A673 (cell line): Measurements from ENCODE around the gene FAM177B. TPM values are rescaled to one million over a fixed set of nuclear protein-coding genes. Genes with fewer than 3 reads are reported as not detected.

Experiments used
- BruUV-seq: library from RNA; stranded (reverse); fragments of 400-500 nt; replicated peaks from 2 replicates; lab custom pipeline; 2021; lab: Mats Ljungman, UMichigan
- CTCF ChIA-PET: fragments of 300-600 bp; sonication (Branson Sonifier 250); formaldehyde crosslinking; loops from one replicate; lab custom pipeline; 2022; ENCODE audit warnings: antibody characterized with exemption; lab: Charles Lee
- POLR2A ChIA-PET: fragments of 300-600 bp; sonication (Branson Sonifier 250); formaldehyde crosslinking; loops from one replicate; lab custom pipeline; 2022; ENCODE audit warnings: antibody characterized with exemption; ENCODE audit not compliant: low non-redundant PET; lab: Charles Lee
- DNase-seq: peaks from one replicate; pipeline ENCODE4 v3.0.0-alpha.2; 2015; ENCODE audit warnings: low spot score
- H3K27ac ChIP-seq: fragments of 200-600 bp; sonication (generic); 2 replicates; pipeline ENCODE4 v1.5.1; 2016; ENCODE audit warnings: mixed run types, low read depth, mild to moderate bottlenecking, mixed read lengths, antibody characterized with exemption, low read length; ENCODE audit not compliant: poor library complexity, severe bottlenecking
- H3K27me3 ChIP-seq: fragments of 200-600 bp; sonication (generic); replicated peaks from 2 replicates; pipeline ENCODE4 v1.6.1; 2017; ENCODE audit warnings: mixed run types, low read depth, mild to moderate bottlenecking, mixed read lengths, antibody characterized with exemption, low read length; ENCODE audit not compliant: insufficient read depth, poor library complexity
- H3K36me3 ChIP-seq: fragments of 200-600 bp; sonication (generic); 2 replicates; pipeline ENCODE4 v1.6.1; 2016; ENCODE audit warnings: mixed run types, mild to moderate bottlenecking, mixed read lengths, antibody characterized with exemption, low read length; ENCODE audit not compliant: insufficient read depth, poor library complexity, severe bottlenecking
- H3K4me1 ChIP-seq: fragments of 200-600 bp; sonication (generic); 2 replicates; pipeline ENCODE4 v1.6.1; 2017; ENCODE audit warnings: mixed run types, mild to moderate bottlenecking, mixed read lengths, antibody characterized with exemption, low read length; ENCODE audit not compliant: insufficient read depth, poor library complexity, severe bottlenecking
- H3K4me3 ChIP-seq: fragments of 200-600 bp; sonication (generic); 2 replicates; pipeline ENCODE4 v1.5.1; 2016; ENCODE audit warnings: low read depth, mixed run types, mild to moderate bottlenecking, mixed read lengths, low read length; ENCODE audit not compliant: poor library complexity, severe bottlenecking
- H3K9me3 ChIP-seq: fragments of 200-600 bp; sonication (generic); 2 replicates; pipeline ENCODE4 v1.6.1; 2016; ENCODE audit warnings: mixed run types, low read depth, mild to moderate bottlenecking, mixed read lengths, antibody characterized with exemption, low read length; ENCODE audit not compliant: poor library complexity, severe bottlenecking
- CTCF ChIP-seq: fragments of 300-800, 200-600 bp; sonication (generic); conservative IDR thresholded peaks from 2 replicates; pipeline ENCODE4 v1.5.1; 2017; ENCODE audit warnings: low read depth, mild to moderate bottlenecking, antibody characterized with exemption, low read length, moderate library complexity, mixed read lengths
- EZH2 ChIP-seq: fragments of 200-600 bp; sonication (generic); IDR thresholded peaks from 2 replicates; pipeline ENCODE4 v1.6.1; 2017; ENCODE audit warnings: borderline replicate concordance, low read depth, mild to moderate bottlenecking, mixed read lengths, antibody characterized with exemption, low read length; ENCODE audit not compliant: poor library complexity, severe bottlenecking
- intact Hi-C: fragments of 100-400 bp; cut with micrococcal nuclease; formaldehyde crosslinking; loops from one replicate; pipeline ENCODE4 v1.10.0; 2022; ENCODE audit not compliant: unreplicated experiment
- total RNA-seq: library from RNA; stranded (reverse); gene quantifications from 2 replicates; pipeline ENCODE4 v1.2.3, GENCODE V29; 2021

The FAM177B gene
- total RNA-seq, 1 experiment from 2014 or later = not detected

DNA sequence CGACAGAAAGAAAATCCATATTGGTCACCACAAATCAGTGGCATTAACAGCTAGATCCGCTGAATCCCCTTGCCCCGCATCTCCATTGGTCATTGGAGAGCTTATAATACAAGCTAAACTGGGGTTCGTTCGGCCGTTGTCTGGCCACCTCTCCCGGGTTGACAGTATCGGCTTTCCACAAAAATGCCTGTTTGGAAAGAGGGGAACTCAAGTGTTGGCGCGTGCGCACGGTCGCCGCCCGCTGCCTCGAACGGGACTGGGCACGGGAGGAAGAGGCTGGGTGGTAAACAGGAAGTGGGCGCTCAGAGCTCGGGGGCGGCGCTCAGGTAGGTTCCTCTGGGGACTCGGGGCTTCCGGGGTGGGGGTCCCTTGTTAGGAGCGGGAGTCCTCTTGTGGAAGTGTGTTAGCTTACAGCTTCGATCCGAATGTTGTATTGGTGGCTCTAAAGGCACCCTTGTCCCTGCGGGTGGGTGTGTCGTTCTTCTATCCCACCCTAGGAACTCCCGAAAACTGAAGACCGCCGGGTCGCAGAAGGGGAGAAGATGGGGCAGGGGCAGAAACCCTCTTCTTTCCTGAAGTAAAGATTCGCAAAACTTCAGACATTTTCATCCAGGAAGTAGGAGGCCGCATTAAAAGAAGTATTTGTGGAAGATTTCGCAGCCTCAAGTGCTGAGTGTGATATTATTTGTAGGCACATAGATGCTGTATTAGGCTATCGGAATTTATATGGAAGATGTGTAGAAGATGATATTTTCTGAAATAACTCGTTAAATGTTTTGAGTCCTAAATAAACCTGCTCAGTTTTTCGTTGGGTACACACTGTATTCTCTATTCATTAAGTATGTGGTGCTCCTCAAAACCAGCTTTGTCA lies 23.7 kb upstream of the FAM177B start:
- H3K27me3 ChIP-seq = no peaks in the 10 kb centered on the region
- TSS peak; percentile 49 for BruUV-seq
- no peak for TF ChIP-seq EZH2
- TF ChIP-seq CTCF = no peak
- no peaks in the 10 kb centered on the region for H3K9me3 ChIP-seq
- POLR2A ChIA-PET = interaction anchor here (0.6 kb wide), 1 partner anchor 592 kb away, joined by 4 read pairs; no protein-coding TSS in a partner anchor
- no peaks in the 10 kb centered on the region for H3K36me3 ChIP-seq
- peak overlapping the region; percentile 71 for H3K4me3 ChIP-seq
- CTCF ChIA-PET = interaction anchor here (0.6 kb wide), 1 partner anchor 1031 kb away, joined by 3 read pairs; no protein-coding TSS in a partner anchor
- peak; percentile 98 for DNase-seq
- peaks cover 8% of the 10 kb centered on the region for H3K4me1 ChIP-seq
- H3K27ac ChIP-seq = peak overlapping the region; percentile 99
- intact Hi-C loops = loop anchor here (1.0 to 2.0 kb wide), 2 partner anchors 69 to 248 kb away; no protein-coding TSS in a partner anchor

GRCh38 chr1:222716393-222716792 lies 20.6 kb upstream of the FAM177B start:
- TF ChIP-seq CTCF (no peak), EZH2 (no peak)
- no peaks in the 10 kb centered on the region for H3K27me3 ChIP-seq
- H3K36me3 ChIP-seq = peaks cover 20% of the 10 kb centered on the region
- intact Hi-C loops = no loop called here
- BruUV-seq = no TSS peak
- CTCF ChIA-PET = no interaction called here
- no peak overlapping the region for H3K27ac ChIP-seq
- H3K9me3 ChIP-seq = no peaks in the 10 kb centered on the region
- no peak for DNase-seq
- no peak overlapping the region for H3K4me3 ChIP-seq
- no peaks in the 10 kb centered on the region for H3K4me1 ChIP-seq
- POLR2A ChIA-PET = no interaction called here

- H3K27ac ChIP-seq = no peak overlapping the region
- H3K4me3 ChIP-seq = no peak overlapping the region
- no TSS peak for BruUV-seq
- POLR2A ChIA-PET = no interaction called here
- TF ChIP-seq EZH2 (no peak), CTCF (no peak)
- peaks cover 68% of the 10 kb centered on the region for H3K36me3 ChIP-seq
- H3K9me3 ChIP-seq = no peaks in the 10 kb centered on the region
- no peak for DNase-seq
- no peaks in the 10 kb centered on the region for H3K4me1 ChIP-seq
- CTCF ChIA-PET = no interaction called here
- no peaks in the 10 kb centered on the region for H3K27me3 ChIP-seq
- intact Hi-C loops = no loop called here
Measured at GRCh38 chr1:222728746-222729145, 8.3 kb upstream of the FAM177B start.
